Upper lobe of left lung (tissue), 6 donors: ENCODE measurements around the gene OR52B6. TPM values are rescaled to one million over a fixed set of nuclear protein-coding genes. Genes with fewer than 3 reads are reported as not detected.

Experiments
- ATAC-seq, 2 donors: fragments of 200-7000 bp; cut with Tn5 transposase; one replicate each; pipeline ENCODE4 v1.9.1; 2022; ENCODE audit warnings: mild to moderate bottlenecking in 2 of 2, moderate library complexity in 2 of 2; ENCODE audit not compliant: low FRiP score in 2 of 2
- DNase-seq, 2 donors: peaks; one replicate each; pipeline ENCODE4 v3.0.0-alpha.2; 2019 to 2020
- H3K27ac ChIP-seq, 4 donors: fragments of 200-600 bp; sonication (generic); one replicate each; pipeline ENCODE4 v1.5.1; 2016 to 2019
- H3K27me3 ChIP-seq, 4 donors: fragments of 200-600 bp; sonication (generic); one replicate each; pipeline ENCODE4 v1.5.1; 2017 to 2019
- H3K36me3 ChIP-seq, 4 donors: fragments of 200-600 bp; sonication (generic); one replicate each; pipeline ENCODE4 v1.5.1; 2016 to 2019
- H3K4me1 ChIP-seq, 4 donors: fragments of 200-600 bp; sonication (generic); one replicate each; pipeline ENCODE4 v1.5.1; 2018 to 2019
- H3K4me3 ChIP-seq, 4 donors: fragments of 200-600 bp; sonication (generic); one replicate each; pipeline ENCODE4 v1.5.1; 2017 to 2019; ENCODE audit warnings: mild to moderate bottlenecking in 2 of 4, moderate library complexity in 1 of 4
- H3K9me3 ChIP-seq, 4 donors: fragments of 200-600 bp; sonication (generic); one replicate each; pipeline ENCODE4 v1.5.1; 2018 to 2019
- CTCF ChIP-seq, 6 experiments: fragments of 450-650 bp in 4 of 6; fragments of 200-600 bp in 2 of 6; sonication (generic) in 2 of 6; IDR thresholded peaks; one replicate each; pipeline ENCODE4 v1.5.1; 2016 to 2019; ENCODE audit warnings: antibody characterized with exemption in 6 of 6
- EP300 ChIP-seq, 4 donors: sonication (generic); formaldehyde crosslinking; IDR thresholded peaks; one replicate each; pipeline ENCODE4 v1.5.1; 2017; ENCODE audit warnings: antibody characterized with exemption in 4 of 4, control low read depth in 2 of 4
- POLR2A ChIP-seq, 4 donors: fragments of 450-650 bp; IDR thresholded peaks; one replicate each; pipeline ENCODE4 v1.5.1; 2016 to 2017; ENCODE audit warnings: antibody characterized with exemption in 4 of 4, mild to moderate bottlenecking in 2 of 4
- POLR2AphosphoS5 ChIP-seq, 2 donors: sonication (generic); formaldehyde crosslinking; IDR thresholded peaks; one replicate each; pipeline ENCODE4 v1.5.1; 2017; ENCODE audit warnings: antibody characterized with exemption in 2 of 2
- WGBS, 2 donors: methylation state at CpG; one replicate each; pipeline ENCODE4 v1.1.5; 2017 to 2018; 5-methylcytosine and 5-hydroxymethylcytosine counted together
- total RNA-seq, 6 donors: library from RNA; depleted of rRNA in 4 of 6; stranded (reverse); fragments of >200 nt in 4 of 6; gene quantifications; one replicate each; pipeline versions ENCODE4 v1.1.0 to v1.2.1, GENCODE V29; 2016 to 2021
- donor health status: DM: no; HTN: no; CAD: no; lungs with moderate emphysema.
- donor health status: DM: no; HTN: yes; CAD: no; lungs with severe emphysema.

Gene OR52B6
- total RNA-seq, 6 donors from 2014 or later, result not detected

- Histone ChIP-seq H3K9me3 (no peaks in the 10 kb centered on the region), H3K36me3 (no peaks in the 10 kb centered on the region), H3K4me3 (peak overlapping the region; percentile 12 to 65 (median 60)), H3K27ac (peak overlapping the region; percentile 61 to 90 (median 82)), H3K27me3 (no peaks in the 10 kb centered on the region), H3K4me1 (peaks cover 30 to 38% (median 34%) of the 10 kb centered on the region in 4 donors)
- ATAC-seq (peak in 1 of 2 donors; percentile 20), DNase-seq (no peak)
- 7 to 12% methylated on average over 4 of the region's 4 CpGs for whole genome bisulfite sequencing, 2 donors
- TF ChIP-seq CTCF (IDR thresholded peaks at IDR 0.05) (no peak), POLR2A (IDR thresholded peaks at IDR 0.05) (no peak), EP300 (IDR thresholded peaks at IDR 0.05) (no peak), POLR2AphosphoS5 (IDR thresholded peaks at IDR 0.05) (no peak)
Measured at GRCh38 chr11:5625281-5625680, 44.6 kb downstream of the OR52B6 start.

- H3K27me3 ChIP-seq, result no peaks in the 10 kb centered on the region
- TF ChIP-seq CTCF (IDR thresholded peaks at IDR 0.05), result no peak
- TF ChIP-seq POLR2A (IDR thresholded peaks at IDR 0.05), result no peak
- no peak for TF ChIP-seq POLR2AphosphoS5 (IDR thresholded peaks at IDR 0.05)
- TF ChIP-seq EP300 (IDR thresholded peaks at IDR 0.05), result no peak
- no peak for DNase-seq
- 74 to 79% methylated on average over 5 of the region's 5 CpGs for WGBS, 2 donors
- H3K27ac ChIP-seq, result no peak overlapping the region
- peak overlapping the region in 1 of 4 donors; percentile 65 for H3K4me3 ChIP-seq
- H3K36me3 ChIP-seq, result no peaks in the 10 kb centered on the region
- no peaks in the 10 kb centered on the region for H3K9me3 ChIP-seq
- H3K4me1 ChIP-seq, result peaks cover 21 to 29% (median 26%) of the 10 kb centered on the region in 4 donors
- no peak for ATAC-seq
Measured at GRCh38 chr11:5626196-5626595, 45.5 kb downstream of the OR52B6 start.

GRCh38 chr11:5631417-5631816, 50.7 kb downstream of the OR52B6 start:
- WGBS, 2 donors, result 71 to 78% methylated on average over 2 of the region's 2 CpGs
- no peak for TF ChIP-seq CTCF (IDR thresholded peaks at IDR 0.05)
- no peak for TF ChIP-seq EP300 (IDR thresholded peaks at IDR 0.05)
- no peak for TF ChIP-seq POLR2AphosphoS5 (IDR thresholded peaks at IDR 0.05)
- no peak for TF ChIP-seq POLR2A (IDR thresholded peaks at IDR 0.05)
- H3K4me3 ChIP-seq, result no peak overlapping the region
- DNase-seq (no peak), ATAC-seq (no peak)
- H3K9me3 ChIP-seq, result no peaks in the 10 kb centered on the region
- H3K27ac ChIP-seq, result no peak overlapping the region
- H3K27me3 ChIP-seq, result no peaks in the 10 kb centered on the region
- H3K36me3 ChIP-seq, result peaks cover 3 to 31% (median 8%) of the 10 kb centered on the region in 4 donors
- peaks cover 0 to 1% (median under 1%) of the 10 kb centered on the region in 4 donors for H3K4me1 ChIP-seq

Other genes with a start within 250 kb of the OR52B6 start
- 1 to 10 TPM in 1 of 6 donors, under 1 TPM in 2, not detected in 3; 0.26 to 2.0 (median 0.30) TPM for gene OR51B5, start 237.4 kb upstream of the OR52B6 start, total RNA-seq
- not detected for gene OR51B6, start 229.4 kb upstream of the OR52B6 start, total RNA-seq
- not detected for gene OR51M1, start 197.1 kb upstream of the OR52B6 start, total RNA-seq
- not detected for gene OR51Q1, start 158.8 kb upstream of the OR52B6 start, total RNA-seq
- under 1 TPM in 1 of 6 donors, not detected in 5; 0.76 TPM for gene OR51I1, start 139.4 kb upstream of the OR52B6 start, total RNA-seq
- gene OR51I2, start 131.6 kb upstream of the OR52B6 start, total RNA-seq, result not detected
- not detected for gene OR52D1, start 92.2 kb upstream of the OR52B6 start, total RNA-seq
- 1 to 10 TPM in 2 of 6 donors, under 1 TPM in 4; 0.29 to 2.0 (median 0.72) TPM for gene UBQLN3, start 70.9 kb upstream of the OR52B6 start, total RNA-seq
- gene UBQLNL, start 64.2 kb upstream of the OR52B6 start, total RNA-seq, result 1 to 10 TPM in 3 of 6 donors, under 1 TPM in 3; 0.26 to 5.2 (median 1.3) TPM
- gene OR52H1, start 32.3 kb upstream of the OR52B6 start, total RNA-seq, result under 1 TPM in 2 of 6 donors, not detected in 4; 0.24 to 0.55 TPM
- gene TRIM6, start 15.8 kb downstream of the OR52B6 start, total RNA-seq, result 1 to 10 TPM; 1.0 to 8.8 (median 2.1) TPM
- 10 to 100 TPM in 2 of 6 donors, 1 to 10 TPM in 4; 5.8 to 15.0 (median 8.4) TPM for gene TRIM34, start 44.1 kb downstream of the OR52B6 start, total RNA-seq
- 10 to 100 TPM; 21.1 to 53.0 (median 35.9) TPM for gene TRIM5, start 104.2 kb downstream of the OR52B6 start, total RNA-seq
- gene TRIM22, start 108.9 kb downstream of the OR52B6 start, total RNA-seq, result 100 to 1,000 TPM in 4 of 6 donors, 10 to 100 TPM in 2; 82.2 to 262 (median 162) TPM
- 1 to 10 TPM in 1 of 6 donors, under 1 TPM in 1, not detected in 4; 0.30 to 1.0 TPM for gene OR56B1, start 155.6 kb downstream of the OR52B6 start, total RNA-seq
- gene OR52N4, start 173.4 kb downstream of the OR52B6 start, total RNA-seq, result 1 to 10 TPM in 1 of 6 donors, under 1 TPM in 3, not detected in 2; 0.20 to 1.9 (median 0.72) TPM
- not detected for gene OR52N5, start 202.5 kb downstream of the OR52B6 start, total RNA-seq
- gene OR52N1, start 210.4 kb downstream of the OR52B6 start, total RNA-seq, result under 1 TPM in 1 of 6 donors, not detected in 5; 0.20 TPM
- not detected for gene OR52N2, start 228.0 kb downstream of the OR52B6 start, total RNA-seq